Brain microvascular endothelial cell (primary cell): ENCODE results near the gene ABCC12.
"Not testable (repeated sequence)": the region's sequence is repeated elsewhere in the genome, so short reads cannot be mapped to it uniquely, and the experiment has no call there.

Experiments
- DNase-seq: peaks from one replicate; pipeline ENCODE4 v3.0.0-alpha.2; 2020
- H3K27ac ChIP-seq: fragments of 250-450 bp; sonication (Bioruptor Pico); 2 replicates; pipeline ENCODE4 v1.5.1; 2020; ENCODE audit warnings: mild to moderate bottlenecking, moderate library complexity
- H3K27me3 ChIP-seq: fragments of 250-450 bp; sonication (Bioruptor Pico); replicated peaks from 2 replicates; pipeline ENCODE4 v1.5.1; 2020; ENCODE audit warnings: mild to moderate bottlenecking
- H3K36me3 ChIP-seq: fragments of 250-450 bp; sonication (Bioruptor Pico); replicated peaks from 2 replicates; pipeline ENCODE4 v1.5.1; 2020; ENCODE audit warnings: mild to moderate bottlenecking
- H3K4me3 ChIP-seq: 2 replicates; pipeline ENCODE4 v1.5.1; 2011; ENCODE audit warnings: low read depth, mild to moderate bottlenecking, control low read depth, low read length, moderate library complexity
- in situ Hi-C: cut with HindIII; loops from 2 replicates; pipeline ENCODE4 v1.10.0; 2017; ENCODE audit warnings: low sequenced_read_pairs, low pct_ligation_motif_present
- TF ChIP-seq, protein P1 (sequence below): IDR thresholded peaks from 2 replicates; pipeline ENCODE4 v1.5.1; 2011; ENCODE audit warnings: low read depth, mild to moderate bottlenecking, moderate library complexity, low read length, control low read depth, inconsistent platforms; ENCODE audit errors: missing control alignments

Gene ABCC12

DNA sequence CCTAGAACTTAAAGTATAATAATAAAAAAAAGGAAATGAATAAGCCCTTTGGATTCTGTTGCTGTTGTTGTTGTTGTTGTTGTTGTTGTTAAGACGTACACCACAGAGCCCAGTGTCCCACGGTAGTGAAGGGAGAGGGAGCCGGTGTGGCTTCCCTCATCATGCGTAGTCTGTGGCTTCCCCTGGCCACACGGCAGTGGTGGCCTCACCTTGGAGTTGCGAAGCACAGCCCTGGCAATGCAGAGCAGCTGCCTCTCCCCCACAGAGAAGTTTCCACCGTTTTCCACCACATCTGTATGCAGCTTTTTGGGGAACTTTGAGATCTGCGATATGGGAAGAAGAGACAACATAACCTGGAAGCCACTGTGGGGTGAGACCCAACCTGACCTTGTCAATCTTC lies 14.1 kb upstream of the ABCC12 start:
- Histone ChIP-seq H3K36me3 (no peaks in the 10 kb centered on the region), H3K4me3 (no peak overlapping the region), H3K27me3 (no peaks in the 10 kb centered on the region), H3K27ac (no peak overlapping the region)
- in situ Hi-C loops: no loop called here
- no peak for DNase-seq
- TF ChIP-seq, protein P1, sequence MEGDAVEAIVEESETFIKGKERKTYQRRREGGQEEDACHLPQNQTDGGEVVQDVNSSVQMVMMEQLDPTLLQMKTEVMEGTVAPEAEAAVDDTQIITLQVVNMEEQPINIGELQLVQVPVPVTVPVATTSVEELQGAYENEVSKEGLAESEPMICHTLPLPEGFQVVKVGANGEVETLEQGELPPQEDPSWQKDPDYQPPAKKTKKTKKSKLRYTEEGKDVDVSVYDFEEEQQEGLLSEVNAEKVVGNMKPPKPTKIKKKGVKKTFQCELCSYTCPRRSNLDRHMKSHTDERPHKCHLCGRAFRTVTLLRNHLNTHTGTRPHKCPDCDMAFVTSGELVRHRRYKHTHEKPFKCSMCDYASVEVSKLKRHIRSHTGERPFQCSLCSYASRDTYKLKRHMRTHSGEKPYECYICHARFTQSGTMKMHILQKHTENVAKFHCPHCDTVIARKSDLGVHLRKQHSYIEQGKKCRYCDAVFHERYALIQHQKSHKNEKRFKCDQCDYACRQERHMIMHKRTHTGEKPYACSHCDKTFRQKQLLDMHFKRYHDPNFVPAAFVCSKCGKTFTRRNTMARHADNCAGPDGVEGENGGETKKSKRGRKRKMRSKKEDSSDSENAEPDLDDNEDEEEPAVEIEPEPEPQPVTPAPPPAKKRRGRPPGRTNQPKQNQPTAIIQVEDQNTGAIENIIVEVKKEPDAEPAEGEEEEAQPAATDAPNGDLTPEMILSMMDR: no peak

DNA sequence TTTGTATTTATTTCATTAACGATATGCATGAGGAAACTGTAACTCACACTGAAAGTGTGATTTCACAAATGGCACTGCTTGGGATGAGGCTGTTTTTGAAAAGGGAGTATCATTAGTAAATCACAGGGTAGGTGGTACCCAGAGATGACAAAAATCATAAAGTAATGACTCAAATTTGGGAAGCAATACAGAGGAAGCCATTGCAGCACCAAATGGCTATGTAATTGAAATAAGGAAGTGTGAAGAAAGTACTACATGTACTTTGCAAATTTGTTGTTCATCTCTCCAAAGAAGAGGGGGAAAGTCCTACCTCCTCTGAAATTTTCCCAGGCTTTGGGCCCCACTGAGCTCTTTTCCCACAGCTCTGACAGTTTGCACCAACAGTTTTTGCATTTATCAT lies 12.3 kb upstream of the ABCC12 start:
- no peak for DNase-seq
- in situ Hi-C loops: no loop called here
- TF ChIP-seq, protein P1: no peak
- no peak overlapping the region for H3K27ac ChIP-seq
- no peaks in the 10 kb centered on the region for H3K27me3 ChIP-seq
- H3K4me3 ChIP-seq: no peak overlapping the region
- H3K36me3 ChIP-seq: no peaks in the 10 kb centered on the region

DNA sequence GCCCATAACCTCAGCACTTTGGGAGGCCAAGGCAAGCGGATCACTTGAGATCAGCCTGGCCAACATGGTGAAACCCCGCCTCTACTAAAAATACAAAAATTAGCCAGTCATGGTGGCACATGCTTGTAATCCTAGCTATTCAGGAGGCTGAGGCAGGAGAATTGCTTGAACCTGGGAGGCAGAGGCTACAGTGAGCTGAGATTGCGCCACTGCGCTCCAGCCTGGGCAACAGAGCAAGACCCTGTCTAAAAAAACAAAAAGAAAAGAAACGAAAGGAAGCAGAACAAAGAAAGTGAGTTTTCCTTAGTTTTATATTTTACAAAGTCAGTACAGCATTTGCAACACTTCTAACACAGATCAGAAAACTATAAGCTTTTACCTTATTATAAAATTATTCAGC lies 10.8 kb upstream of the ABCC12 start:
- H3K27ac ChIP-seq, H3K36me3 ChIP-seq, H3K27me3 ChIP-seq, H3K4me3 ChIP-seq, in situ Hi-C loops, DNase-seq: not testable (repeated sequence)

DNA sequence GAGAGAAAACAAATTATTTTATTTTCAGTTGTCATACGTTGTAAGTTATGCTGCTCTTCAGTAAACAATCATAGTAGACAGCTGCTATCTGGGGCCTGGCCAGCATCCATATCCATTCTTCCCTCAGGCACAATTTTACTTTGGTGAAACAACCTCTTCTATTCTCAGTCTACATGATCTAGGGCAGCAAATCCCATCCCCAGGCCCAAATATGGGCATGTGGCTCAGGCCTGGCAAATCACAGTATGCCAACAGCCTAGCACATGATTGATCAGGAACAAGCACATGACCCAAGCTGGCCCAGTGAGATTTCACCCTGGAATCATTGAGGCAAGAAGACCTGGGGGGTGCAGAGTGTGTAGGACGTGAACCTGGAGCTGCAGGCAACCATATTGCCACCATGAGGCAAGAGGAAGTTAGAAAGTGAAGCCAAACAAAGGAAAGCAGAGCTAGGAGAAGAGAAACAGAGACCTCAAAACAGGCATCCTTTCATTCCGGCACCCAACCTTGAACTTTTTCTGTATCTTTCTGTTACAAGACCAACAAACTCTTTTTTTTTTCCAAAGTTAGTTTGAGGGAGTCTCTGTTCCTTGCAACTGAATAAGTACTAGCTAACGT lies 10.3 kb upstream of the ABCC12 start:
- DNase-seq: peak; percentile 7
- Histone ChIP-seq H3K36me3 (no peaks in the 10 kb centered on the region), H3K4me3 (no peak overlapping the region), H3K27ac (no peak overlapping the region), H3K27me3 (no peaks in the 10 kb centered on the region)
- TF ChIP-seq, protein P1: no peak
- in situ Hi-C loops: no loop called here

DNA sequence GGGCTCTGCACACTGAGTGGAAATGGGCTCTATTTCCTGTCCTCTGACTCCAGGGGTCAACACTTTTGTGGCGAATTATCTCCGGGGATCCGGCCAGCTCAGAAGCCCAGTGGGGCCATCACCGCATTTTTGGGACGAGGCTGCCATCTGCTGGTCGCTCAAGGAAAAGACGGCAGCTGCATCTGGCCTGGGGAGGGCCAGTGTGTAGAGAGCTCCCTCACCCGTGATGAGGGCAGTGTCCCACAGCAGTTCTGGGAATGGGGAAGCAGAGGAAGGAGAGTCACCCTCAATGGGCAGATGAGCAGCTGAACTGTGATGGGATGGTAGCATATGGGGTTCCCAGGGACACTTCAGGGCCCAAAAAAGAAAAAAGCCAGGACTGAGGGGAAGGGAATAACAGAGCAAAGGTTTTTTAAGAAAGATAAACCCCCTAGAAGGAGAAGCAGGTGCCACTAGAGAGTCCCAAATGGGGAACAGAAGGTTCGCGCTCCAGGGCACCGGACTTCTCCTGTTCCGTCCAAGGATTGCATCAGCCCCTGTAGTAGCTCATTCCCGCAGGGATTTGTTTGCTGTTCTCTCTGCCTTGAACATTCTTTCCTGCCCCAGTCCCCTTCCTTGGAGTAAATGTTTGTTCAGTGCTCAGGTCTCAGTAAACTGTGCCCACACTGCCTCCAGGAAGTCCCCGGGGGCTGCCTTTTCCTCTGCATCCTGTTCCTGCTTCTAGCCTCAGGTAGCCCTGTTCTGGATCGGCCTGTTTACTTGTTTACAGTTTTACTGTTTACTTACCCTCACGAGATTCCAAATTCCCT lies 9.3 kb upstream of the ABCC12 start:
- Histone ChIP-seq H3K36me3 (no peaks in the 10 kb centered on the region), H3K27me3 (no peaks in the 10 kb centered on the region), H3K4me3 (peak overlapping the region; percentile 17), H3K27ac (no peak overlapping the region)
- TF ChIP-seq, protein P1: peak; percentile 89
- peak; percentile 75 for DNase-seq
- in situ Hi-C loops: no loop called here

DNA sequence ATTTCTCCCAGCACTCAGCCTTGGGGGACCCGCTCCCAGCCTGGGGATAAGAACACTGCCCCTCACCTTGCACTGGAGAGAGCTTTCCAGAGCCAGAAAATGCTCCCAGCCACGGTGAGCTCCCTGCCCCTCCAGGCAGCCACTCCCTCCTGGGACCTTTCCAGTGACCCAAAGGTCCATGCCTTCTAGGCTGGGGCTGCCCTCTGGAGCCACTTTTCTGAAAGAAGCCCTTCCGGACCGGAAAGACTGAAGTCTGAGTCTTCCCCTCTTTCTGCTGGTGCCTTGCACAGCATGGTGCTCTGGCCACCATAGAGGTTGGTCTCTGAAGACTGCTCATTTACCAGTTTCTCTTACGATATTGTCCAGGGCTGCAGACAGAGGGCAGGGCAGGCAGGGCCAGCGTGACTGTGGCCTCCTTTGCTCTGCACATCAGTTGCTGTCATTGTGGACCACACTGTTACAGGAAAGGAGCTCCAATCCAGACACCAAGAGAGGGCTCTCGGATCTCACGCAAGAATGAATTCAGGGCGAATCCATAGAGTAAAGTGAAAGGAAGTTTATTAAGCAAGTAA lies 7.1 kb upstream of the ABCC12 start:
- H3K36me3 ChIP-seq: no peaks in the 10 kb centered on the region
- no peaks in the 10 kb centered on the region for H3K27me3 ChIP-seq
- no peak for DNase-seq
- no peak overlapping the region for H3K27ac ChIP-seq
- no peak overlapping the region for H3K4me3 ChIP-seq
- in situ Hi-C loops: no loop called here
- TF ChIP-seq, protein P1: no peak
